ENCODE results near the gene SH3RF1. TPM values are rescaled to one million over a fixed set of nuclear protein-coding genes. Genes with fewer than 3 reads are reported as not detected.

Gene SH3RF1
- total and polyA plus RNA-seq, 10 of the 15 experiments (the other 5 are each of a cell fraction or from before 2014, with no cell fraction given): 4.5 to 22.5 (median 10.4) TPM

DNA sequence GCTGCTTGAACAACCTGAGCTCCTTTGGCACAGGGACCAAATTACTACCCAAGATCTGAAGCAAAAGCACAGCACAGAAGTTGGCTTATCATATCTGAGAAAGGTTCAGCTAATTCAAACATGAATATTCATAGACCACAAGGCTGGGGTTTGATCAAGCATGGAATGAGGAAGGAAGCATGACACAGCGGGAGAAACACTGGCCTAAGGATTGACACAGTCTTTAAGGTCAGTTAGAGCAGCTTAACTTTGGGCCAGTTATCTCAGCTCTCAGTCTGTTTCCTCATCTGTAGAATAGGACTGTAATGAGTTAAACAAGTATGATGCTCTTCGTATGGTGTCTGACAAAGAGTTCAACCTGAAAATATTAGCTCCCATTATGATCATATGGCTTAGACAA, 172.2 kb downstream of the SH3RF1 start (continued):
- no peak for TF ChIP-seq STAT1 (conservative IDR thresholded peaks at IDR 0.05)
- TF ChIP-seq, protein P1, sequence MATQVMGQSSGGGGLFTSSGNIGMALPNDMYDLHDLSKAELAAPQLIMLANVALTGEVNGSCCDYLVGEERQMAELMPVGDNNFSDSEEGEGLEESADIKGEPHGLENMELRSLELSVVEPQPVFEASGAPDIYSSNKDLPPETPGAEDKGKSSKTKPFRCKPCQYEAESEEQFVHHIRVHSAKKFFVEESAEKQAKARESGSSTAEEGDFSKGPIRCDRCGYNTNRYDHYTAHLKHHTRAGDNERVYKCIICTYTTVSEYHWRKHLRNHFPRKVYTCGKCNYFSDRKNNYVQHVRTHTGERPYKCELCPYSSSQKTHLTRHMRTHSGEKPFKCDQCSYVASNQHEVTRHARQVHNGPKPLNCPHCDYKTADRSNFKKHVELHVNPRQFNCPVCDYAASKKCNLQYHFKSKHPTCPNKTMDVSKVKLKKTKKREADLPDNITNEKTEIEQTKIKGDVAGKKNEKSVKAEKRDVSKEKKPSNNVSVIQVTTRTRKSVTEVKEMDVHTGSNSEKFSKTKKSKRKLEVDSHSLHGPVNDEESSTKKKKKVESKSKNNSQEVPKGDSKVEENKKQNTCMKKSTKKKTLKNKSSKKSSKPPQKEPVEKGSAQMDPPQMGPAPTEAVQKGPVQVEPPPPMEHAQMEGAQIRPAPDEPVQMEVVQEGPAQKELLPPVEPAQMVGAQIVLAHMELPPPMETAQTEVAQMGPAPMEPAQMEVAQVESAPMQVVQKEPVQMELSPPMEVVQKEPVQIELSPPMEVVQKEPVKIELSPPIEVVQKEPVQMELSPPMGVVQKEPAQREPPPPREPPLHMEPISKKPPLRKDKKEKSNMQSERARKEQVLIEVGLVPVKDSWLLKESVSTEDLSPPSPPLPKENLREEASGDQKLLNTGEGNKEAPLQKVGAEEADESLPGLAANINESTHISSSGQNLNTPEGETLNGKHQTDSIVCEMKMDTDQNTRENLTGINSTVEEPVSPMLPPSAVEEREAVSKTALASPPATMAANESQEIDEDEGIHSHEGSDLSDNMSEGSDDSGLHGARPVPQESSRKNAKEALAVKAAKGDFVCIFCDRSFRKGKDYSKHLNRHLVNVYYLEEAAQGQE (IDR thresholded peaks at IDR 0.05; ENCODE audit: low read depth, low read length): no peak
- no peak for TF ChIP-seq USF2 (IDR thresholded peaks at IDR 0.05; ENCODE audit: borderline replicate concordance, low read depth, low read length)
- TF ChIP-seq POLR2A (IDR thresholded peaks at IDR 0.05; ENCODE audit: low read depth, low read length): no peak
- TF ChIP-seq NR2C2 (IDR thresholded peaks at IDR 0.05; ENCODE audit: borderline replicate concordance, control insufficient read depth, insufficient read length, low read depth): no peak
- TF ChIP-seq IRF4 (IDR thresholded peaks at IDR 0.05; ENCODE audit: low read depth, low read length): no peak; the same call in 1 of the 2 replicates
- peak in 1 of 2 experiments; percentile 41; a peak in 2 of 4 replicates for TF ChIP-seq IKZF2 (IDR thresholded peaks at IDR 0.05)
- TF ChIP-seq BACH1 (IDR thresholded peaks at IDR 0.05; ENCODE audit: borderline replicate concordance): no peak
- TF ChIP-seq KLF5 (IDR thresholded peaks at IDR 0.05; ENCODE audit: partially characterized antibody): no peak
- TF ChIP-seq LARP7 (IDR thresholded peaks at IDR 0.05): no peak
- no peak for TF ChIP-seq ZNF592 (IDR thresholded peaks at IDR 0.05)
- TF ChIP-seq ZSCAN29 (IDR thresholded peaks at IDR 0.05): no peak
- no peak for TF ChIP-seq CEBPZ (IDR thresholded peaks at IDR 0.05; ENCODE audit: low read depth, low read length)
- TF ChIP-seq ZBED1 (IDR thresholded peaks at IDR 0.05; ENCODE audit: borderline replicate concordance): peak; percentile 15; the same call in 1 of the 2 replicates
- TF ChIP-seq CHD2 (IDR thresholded peaks at IDR 0.05; ENCODE audit: borderline replicate concordance, low read depth, low read length): no peak
- no peak for TF ChIP-seq SMAD1 (IDR thresholded peaks at IDR 0.05; ENCODE audit: low read depth, partially characterized antibody)
- TF ChIP-seq SREBF2 (IDR thresholded peaks at IDR 0.05; ENCODE audit: low read length): no peak
- peak; percentile 55; the same call in 1 of the 2 replicates for TF ChIP-seq EED (IDR thresholded peaks at IDR 0.05; ENCODE audit: low read depth)
- peak; percentile 24 for TF ChIP-seq IKZF1 (conservative IDR thresholded peaks at IDR 0.05)

All from GM12878 (cell line).